GM21390 (cell line): ENCODE results near the gene PRKN.

Source experiments
- ATAC-seq: cut with Tn5 transposase; IDR thresholded peaks from one replicate; pipeline ENCODE4 v1.9.1; 2021; ENCODE audit not compliant: unreplicated experiment

The PRKN gene

DNA sequence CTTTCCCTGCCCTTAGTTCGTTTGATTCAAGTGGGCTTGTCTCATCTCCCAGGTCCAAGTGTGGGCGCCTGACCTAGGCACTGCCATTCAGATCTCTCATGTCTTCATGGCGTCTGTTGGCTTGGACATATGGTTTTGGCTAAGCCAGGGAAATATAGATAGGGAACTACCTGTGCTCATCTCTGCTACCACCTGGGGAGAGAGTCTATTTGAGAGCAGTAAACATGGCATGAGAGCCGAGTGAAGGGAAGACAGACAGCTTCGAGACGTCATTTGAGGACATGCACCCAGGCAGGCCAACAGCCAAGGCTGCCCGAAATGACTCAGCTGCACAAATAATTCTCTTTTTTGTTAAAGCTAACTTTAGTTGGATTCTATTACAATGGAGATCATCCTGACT, 1083.0 kb downstream of the PRKN start:
- no peak for ATAC-seq

DNA sequence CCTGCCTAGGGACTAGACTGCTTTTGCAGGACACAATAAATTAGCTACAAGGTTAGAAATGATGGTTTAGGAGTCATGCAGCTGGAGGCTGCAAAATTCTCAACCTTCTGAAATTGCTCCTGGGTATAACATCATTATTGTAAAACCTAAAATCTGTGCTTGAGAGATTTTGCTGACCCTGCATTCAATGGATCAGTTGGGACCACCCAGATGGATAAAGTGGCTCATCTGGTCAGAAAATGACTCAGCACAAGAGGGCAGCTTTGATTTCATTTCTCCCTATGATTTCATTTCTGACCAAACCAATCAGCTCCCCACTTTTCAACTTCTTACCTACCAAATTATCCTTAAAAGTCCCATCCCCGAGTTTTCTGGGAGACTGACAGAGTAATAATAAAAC, 1086.4 kb downstream of the PRKN start:
- no peak for ATAC-seq

DNA sequence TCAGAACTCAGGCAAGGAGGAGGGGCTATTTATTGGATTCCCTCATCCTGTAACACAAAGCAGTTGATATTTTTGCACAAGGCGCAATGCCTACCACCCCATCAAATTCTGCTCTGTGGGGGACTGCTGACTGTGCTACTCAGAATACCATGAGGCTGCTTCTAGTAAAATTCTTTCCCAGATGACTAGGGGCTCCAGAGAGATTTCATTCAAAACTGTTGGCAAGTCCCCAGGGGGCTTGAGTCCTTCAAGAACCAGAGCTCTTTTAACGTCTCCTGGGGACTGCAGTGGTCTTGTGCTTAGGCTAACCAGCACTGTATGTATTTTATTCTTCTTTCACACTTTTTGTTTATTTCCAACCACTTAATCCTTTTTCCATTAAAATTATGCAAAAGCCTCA, 1087.8 kb downstream of the PRKN start:
- no peak for ATAC-seq

DNA sequence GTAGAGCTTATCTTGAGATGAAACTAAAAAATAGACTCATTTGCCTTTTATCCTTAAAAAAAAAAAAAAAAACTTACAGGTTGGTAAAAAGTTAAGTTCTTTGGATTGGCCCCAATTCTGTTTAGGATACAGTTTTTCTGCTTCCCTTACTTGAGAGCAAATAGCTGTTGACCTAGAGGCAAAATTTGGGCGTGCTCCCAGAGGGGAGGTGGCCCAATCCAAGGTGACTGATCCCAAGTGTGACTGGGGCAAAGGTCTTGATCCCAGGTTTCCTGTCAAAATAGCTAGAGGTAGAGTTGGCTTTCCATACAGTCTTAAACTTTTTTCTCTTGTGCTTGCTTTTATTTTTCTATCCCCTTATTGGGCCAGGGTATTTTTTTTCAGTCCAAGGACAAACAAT, 1089.9 kb downstream of the PRKN start:
- ATAC-seq, result no peak

DNA sequence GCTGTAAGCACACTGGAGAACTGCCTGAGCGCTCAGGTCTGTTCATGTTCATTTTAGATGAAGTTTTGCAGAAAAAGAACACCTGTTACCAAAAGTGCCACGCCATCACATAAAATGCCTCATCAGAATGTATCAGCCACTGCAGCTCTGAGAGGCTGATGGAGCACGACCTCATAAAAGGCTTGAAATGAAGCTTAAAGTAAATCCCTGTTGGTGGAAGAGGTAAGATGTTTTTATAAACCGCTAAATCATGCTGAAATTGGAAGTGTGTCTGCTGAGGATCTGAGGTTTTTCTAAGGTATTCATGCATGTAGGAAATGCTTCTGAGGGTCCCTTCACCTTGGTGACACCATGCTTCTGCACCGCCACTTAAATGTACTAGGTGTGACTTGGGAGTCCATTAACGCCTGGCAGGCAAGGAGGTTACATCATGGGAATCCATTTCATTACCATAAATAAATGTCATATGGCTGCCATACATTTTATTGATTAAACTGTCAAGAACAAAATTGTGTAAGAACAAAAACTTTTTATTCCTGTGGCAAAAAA, 1090.6 kb downstream of the PRKN start:
- ATAC-seq, result no peak

DNA sequence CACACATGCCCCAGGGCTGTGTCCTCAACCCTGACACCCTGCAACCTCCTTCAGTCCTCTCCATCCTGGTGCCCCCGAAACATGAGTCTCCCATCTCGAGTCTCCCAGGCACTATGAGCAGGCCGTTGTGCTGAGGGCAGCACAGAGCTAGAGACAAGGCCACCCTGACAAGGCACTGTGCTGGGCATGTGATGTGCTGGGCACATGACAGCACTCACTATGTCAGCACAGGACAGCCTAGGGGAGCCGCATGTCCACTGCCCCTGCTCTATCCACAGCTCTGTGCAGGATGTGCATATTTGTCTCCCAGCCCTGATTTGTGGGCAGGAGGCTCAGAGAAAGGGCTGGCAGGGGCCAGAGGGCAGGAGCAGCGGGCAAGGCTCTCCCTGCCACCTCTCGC, 1091.6 kb downstream of the PRKN start:
- ATAC-seq, result no peak

DNA sequence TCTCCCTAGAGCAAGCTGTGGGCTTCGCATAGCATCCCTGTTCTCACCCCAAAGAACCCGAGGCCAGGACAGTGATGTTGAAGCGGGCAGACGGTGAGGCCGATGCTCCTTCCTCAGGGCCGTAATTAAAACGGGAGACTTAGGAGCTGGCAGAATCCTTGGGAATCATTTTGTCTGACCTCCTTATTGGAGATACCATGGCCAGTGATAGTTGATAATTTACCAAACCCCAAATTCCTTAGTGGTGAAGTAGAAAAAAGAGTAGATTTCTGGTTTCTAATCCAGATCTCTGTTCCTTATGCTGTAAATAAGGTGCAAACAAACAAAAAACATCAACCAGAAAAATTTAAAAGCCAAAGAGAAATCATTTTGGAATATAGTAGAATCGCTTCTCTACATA, 1092.7 kb downstream of the PRKN start:
- no peak for ATAC-seq

DNA sequence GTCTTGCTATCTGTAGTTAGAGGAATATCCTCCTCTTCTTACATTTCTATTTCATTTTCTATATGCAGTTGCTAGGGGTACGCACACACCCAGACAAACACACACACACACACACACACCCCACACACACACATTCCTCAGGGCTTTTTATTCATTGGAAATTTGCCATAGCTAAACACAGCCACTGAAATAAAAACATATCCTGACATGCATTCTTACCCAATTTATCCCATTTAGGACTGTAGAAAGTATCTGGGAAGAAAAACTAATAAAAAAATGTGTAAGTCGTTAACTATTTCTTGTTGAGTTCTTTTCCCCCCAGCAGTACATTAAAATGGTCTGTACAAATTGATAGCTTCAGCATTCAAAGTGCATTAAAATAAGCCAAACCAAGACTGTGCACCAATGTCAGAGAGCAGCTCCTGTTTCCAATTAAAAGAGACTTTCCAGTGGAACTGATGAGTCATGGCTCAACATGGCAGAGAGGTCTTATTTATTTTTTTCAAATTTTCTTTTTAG, 1095.8 kb downstream of the PRKN start:
- ATAC-seq, result no peak

DNA sequence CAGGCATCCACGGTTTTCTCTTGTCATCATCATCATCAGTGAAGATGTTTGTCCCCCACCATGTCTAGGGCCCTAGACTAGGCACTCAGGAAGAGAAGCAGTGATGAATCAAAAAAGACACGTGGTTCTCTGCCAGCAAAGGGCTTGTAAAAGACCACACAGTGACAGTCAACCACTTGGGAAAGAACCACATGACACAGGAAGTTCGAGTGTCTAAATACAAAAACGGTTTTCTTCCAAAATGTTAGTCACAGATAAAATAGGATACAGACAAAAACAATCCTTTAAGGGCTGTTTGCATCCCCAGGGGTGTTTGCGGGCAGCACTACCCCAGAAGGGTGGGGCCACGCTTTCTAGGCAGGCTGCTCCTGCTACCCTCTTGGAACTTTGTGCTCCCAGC, 1096.9 kb downstream of the PRKN start:
- no peak for ATAC-seq

DNA sequence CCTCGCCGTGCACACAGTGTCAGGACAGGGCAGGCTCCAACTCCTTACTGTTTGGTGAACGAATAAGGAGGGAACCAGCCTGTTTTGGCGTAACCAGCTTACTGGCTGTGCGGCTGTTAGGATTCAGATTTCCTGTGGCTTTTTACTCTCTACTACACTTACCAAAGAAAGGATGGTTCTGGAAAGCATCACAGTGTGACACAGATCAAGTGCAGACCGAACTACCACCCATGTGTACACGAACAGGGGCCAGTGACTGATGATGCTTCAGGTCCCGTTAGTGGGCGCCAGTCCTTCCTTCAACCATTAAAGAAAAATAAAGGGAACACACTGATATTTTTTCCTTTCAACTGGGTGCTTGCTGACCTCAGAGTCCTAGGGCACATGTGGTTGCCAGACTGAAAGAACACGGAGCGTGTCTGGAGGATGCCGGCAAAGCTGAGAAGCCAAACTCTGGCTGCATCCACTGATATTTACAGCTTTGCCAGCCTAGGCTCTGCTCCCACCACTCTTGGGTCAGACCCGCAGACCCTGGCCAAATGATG, 1101.4 kb downstream of the PRKN start:
- no peak for ATAC-seq

DNA sequence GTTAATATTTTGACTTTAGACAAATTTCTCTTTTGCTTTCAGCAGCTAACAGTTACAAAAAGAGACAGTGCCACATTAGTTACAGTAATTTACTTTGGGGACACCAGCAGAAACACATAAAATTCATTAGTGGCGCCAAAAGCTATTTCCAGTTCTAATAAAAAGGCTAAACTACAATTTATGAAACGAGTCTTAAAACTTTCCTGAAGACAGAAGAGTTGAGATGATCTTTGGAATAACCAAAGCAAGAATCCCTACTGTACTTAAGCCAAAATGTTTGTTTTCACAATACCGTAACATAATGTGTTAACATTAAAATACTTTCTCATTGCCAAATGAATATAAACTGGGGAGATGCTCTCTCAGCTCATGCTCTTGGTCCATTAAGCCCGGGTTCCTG, 1103.5 kb downstream of the PRKN start:
- ATAC-seq, result no peak

DNA sequence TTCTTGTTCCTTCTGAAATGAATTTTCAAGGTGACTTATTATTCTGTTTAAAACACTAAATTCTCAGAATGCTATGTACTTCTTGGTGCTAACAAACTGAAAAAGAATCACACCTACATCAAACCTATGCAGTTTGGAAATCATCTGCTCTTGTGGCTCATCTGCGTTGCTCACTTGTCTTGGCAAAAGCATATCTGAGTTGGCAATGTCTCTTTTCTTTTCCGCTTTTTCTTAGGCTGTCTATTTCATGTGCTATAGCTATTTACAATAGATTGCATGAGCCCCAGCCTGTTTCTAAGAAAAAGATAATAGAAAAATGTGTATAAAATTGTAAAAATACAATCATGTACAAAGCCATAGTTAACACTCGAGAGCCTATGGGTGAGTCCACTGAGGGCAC, 1104.8 kb downstream of the PRKN start:
- ATAC-seq, result no peak

DNA sequence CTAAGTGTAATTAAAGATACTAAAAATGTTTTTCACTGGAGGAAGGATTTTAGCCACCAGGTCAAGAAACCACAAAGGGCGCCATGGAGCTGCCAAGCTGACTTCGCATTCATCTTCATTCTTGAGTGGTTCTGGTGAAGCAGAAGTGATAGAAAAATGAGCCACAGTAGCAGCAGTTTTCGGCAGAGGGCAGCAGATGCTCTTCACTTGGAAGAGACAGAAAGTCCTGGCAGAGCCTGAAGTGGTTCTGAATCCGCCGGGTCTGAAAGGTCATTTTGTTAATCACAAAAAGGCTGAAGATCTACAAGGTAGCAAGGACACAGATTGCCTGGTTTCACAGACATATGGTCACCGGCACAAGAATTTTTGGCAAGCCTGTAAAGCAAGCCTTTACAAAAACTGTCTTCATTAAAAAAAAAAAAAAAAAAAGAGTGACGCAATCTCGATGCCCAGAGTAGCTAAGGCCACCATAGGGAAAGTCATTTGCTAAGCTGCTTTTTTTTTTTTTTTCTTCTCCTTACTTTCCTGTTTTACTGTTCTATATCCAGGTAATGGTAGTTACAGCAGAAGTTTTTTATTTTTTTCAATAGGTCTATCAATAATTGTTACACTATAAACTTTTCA, 1108.6 kb downstream of the PRKN start:
- ATAC-seq, result no peak

DNA sequence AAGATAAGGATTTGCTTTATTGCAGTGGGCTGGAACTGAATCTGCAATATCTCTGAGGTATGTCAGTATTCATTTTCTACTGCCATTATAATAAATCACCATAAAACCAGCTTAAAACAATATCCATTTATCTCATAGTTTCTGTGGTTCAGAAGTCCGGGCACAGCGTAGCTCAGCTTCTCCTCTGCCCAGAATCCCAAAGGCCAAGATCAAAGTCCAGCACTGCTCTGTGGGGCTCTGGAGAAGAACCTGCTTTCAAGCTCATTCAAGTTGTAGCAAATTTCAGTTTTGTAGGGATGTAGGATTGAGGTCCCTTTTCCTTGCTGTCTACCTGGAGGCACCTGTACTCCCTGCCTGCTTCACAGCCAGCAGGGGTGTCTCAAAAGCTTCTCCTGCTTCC, 1113.9 kb downstream of the PRKN start:
- no peak for ATAC-seq

DNA sequence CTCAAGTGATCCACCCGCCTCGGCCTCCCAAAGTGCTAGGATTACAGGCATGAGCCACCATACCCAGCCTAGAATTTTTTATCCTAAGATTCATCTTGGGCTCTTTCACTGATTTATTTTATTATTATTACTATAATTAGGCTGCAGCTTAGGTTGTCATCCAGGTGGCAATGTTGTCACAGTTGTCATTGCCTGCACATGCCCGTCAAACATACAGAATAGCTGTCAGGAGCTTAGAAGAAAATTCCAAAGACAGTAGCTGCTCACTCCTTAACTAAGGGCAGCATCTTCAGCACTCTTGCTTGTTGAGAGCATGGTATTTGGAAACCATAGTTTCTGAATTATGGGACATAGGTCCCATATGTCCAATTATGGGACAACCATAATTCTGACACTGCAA, 1118.8 kb downstream of the PRKN start:
- ATAC-seq, result no peak

DNA sequence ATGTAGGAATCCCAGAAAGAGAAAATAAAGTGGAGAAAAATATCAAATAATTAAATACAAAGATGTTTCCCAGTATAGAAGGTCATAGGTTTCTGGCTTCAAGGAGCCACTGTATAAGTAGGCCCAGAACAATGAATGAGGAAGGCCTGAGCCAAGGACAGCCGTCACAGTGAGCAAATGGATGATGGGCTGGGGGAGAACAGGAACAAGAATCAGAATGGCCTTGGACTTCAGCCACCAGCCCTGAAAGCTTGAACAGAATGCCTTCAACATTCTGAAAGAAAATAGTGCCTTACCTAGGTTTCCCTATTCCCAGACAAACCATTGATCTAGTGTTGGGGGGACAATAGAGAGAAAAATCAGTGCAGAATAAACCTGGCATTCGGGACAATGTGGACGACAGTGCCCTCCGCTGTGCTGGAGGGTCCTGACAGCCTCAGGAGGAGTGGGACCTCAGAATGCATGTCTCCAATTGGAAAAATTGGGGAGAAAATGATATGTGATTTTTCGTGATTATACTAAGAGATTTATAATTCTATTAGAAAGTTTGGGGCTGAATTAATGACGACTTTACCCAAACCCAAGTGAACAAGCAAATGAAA, 1119.8 kb downstream of the PRKN start:
- no peak for ATAC-seq

DNA sequence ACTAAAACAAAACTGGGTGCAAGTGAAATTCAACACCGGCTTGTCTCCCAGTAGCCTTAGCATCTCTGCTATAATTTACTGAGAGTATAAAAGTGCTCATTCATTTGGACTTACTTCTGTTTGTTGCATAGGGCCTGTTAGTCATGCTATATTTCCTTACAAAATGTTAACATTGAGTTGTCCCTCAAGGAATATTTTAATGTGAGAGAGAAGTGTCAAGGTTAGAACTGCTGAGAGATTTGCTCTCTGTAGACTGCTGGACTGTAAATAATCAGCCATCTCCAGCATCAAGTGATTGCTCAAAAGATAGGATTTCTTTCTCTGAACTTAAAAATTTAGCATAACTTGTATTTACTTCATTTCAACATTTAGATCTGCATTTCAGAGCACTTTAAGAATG, 1125.2 kb downstream of the PRKN start:
- no peak for ATAC-seq

DNA sequence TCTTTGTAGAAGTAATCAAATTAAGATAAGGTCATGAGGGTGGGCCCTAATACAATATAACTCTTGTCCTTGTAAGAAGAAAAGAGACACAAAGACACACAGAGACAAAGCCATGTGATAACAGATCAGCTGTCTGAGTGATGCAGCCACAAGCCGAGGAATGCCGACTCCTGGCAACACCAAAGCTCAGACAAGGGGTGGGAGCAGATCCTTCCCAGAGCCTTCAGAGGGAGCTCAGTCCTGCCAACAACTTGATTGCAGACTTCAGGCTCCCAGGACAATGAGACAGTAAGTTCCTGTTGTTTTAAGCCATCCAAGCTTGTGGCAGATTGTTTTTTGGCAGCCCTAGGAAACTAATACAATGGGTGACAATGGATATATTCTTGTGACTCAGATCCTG, 1128.7 kb downstream of the PRKN start:
- no peak for ATAC-seq

DNA sequence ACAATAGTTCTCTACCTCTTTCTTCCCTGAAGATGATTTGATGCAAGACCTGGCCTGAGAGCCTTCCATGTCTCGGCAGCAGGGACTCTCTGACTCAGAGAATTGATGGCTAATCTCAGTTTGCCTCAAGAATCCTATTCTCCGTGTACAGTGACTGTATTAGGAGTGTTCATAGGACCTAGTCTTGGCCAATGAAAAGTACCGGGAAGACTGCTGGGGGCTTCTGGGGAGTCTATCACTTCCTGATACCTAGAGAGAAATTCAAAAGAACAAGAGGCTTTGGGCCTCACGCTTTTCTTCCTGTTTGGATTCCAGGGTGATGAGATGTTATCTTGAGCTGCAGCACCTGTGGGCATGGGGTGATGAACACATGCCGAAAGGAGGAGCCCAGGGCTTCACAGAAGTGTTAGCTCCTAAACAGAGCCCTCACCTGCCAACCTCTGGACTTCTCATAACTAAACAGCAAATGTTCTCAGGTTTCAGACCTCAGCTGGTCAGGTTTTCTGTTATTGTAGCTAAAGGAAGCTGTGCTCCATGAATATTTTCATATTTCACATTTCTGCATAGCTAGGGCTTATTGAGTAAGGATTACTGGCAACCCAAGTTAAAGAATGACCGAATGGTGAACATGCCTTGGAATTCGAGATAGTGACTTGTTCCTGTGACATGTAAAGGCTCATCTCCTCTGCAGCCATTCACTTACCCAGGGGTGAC, 1130.6 kb downstream of the PRKN start:
- no peak for ATAC-seq

DNA sequence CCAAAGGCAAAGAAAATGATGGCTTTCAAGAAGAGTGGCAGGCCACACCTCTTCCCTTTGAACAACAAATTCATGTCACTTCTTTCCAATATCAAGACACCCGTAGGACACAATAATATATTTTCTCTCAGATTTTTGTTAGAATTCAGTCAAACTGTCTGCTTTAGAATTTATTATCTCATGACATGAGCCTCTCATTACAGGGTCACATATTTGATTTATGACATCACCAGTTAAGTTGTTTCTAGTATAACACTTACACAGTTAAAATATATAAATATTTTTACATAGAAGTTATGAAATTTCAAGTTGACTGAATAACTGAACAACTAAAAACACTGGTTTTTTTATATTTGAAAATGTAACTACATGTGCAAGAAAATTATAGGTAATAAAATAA, 1133.2 kb downstream of the PRKN start:
- no peak for ATAC-seq

DNA sequence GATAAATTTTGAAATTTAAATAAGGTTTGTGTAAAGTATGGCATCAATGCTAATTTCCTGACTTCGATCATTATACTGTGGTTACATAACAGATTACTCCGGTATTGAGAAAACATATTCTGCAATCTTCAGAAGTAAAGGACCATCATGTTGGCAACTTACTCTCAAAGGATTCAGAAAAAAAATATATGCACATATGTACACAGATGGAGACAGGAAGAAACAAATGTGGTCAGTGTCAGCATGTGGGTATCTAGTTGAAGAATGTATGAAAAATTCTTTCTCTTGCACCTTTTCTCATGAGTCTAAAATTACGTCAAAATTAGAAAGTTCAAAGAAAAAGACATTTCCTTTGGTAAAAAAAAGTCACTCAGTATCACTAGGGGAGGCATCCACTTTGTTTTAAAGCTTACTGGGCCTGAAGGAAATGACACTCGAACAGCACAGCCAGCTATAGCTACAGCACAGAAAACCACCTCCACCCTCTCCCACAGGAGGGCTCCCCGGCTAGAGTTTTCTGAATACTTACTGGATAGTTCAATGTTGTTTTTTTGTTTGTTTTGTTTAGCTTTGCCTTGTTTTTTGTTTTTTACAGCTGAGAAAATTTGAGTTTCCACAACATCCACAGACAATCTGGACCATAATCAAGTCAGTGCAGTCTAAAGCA, 1136.5 kb downstream of the PRKN start:
- no peak for ATAC-seq
